ENCODE measurements around the gene THAP4.

THAP4 gene

DNA sequence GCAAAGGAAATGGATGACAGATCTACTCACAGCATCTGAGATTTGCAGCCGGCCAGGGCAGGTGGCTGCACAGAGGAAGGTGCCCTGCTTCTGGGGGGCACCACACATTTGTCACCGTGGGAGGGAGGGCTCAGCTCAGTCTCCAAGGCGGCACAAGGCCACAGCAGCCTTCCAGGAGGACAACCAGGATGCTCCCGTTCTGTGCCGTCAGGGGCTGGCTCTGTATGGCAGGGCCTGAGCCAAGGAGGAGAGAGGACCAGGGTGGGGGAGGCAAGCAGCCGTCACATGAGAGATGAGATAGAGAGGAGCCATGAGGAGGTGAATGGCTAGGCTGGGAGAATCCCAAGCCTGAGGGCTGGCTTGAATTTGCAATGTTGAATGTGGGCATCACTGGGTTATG is 83.0 kb downstream of the THAP4 start:
- no peaks in the 10 kb centered on the region for H3K4me1 ChIP-seq (ENCODE audit: control insufficient read depth, low read depth, low read length)
- H3K9ac ChIP-seq (ENCODE audit: low read length): no peak overlapping the region
- H3K4me3 ChIP-seq (ENCODE audit: low read length): no peak overlapping the region
- no peaks in the 10 kb centered on the region for H3K36me3 ChIP-seq (ENCODE audit: control insufficient read depth, low read depth, low read length)
- H3K27me3 ChIP-seq (ENCODE audit: control insufficient read depth, insufficient read depth, low read length): peaks cover 6% of the 10 kb centered on the region
- no peaks in the 10 kb centered on the region for H3K9me3 ChIP-seq (ENCODE audit: control insufficient read depth, low read depth, low read length)
- H3K27ac ChIP-seq (ENCODE audit: low read length): no peak overlapping the region

DNA sequence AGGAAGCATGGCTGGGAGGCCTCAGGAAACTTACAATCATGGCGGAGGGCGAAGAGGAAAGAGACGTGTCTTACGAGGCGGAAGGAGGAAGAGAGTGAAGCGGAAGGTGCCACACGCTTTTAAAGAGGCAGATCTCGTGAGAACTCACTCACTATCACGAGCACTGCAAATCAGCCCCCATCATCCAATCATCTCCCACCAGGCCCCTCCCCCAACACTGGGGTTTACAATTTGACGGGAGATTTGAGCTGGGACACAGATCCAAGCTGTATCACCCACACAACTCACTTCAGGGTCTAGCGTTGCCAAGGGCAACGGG is 83.5 kb downstream of the THAP4 start:
- no peak overlapping the region for H3K4me3 ChIP-seq (ENCODE audit: low read length)
- H3K9me3 ChIP-seq (ENCODE audit: control insufficient read depth, low read depth, low read length): no peaks in the 10 kb centered on the region
- H3K36me3 ChIP-seq (ENCODE audit: control insufficient read depth, low read depth, low read length): no peaks in the 10 kb centered on the region
- H3K27me3 ChIP-seq (ENCODE audit: control insufficient read depth, insufficient read depth, low read length): peaks cover 6% of the 10 kb centered on the region
- H3K4me1 ChIP-seq (ENCODE audit: control insufficient read depth, low read depth, low read length): no peaks in the 10 kb centered on the region
- no peak overlapping the region for H3K27ac ChIP-seq (ENCODE audit: low read length)
- no peak overlapping the region for H3K9ac ChIP-seq (ENCODE audit: low read length)

DNA sequence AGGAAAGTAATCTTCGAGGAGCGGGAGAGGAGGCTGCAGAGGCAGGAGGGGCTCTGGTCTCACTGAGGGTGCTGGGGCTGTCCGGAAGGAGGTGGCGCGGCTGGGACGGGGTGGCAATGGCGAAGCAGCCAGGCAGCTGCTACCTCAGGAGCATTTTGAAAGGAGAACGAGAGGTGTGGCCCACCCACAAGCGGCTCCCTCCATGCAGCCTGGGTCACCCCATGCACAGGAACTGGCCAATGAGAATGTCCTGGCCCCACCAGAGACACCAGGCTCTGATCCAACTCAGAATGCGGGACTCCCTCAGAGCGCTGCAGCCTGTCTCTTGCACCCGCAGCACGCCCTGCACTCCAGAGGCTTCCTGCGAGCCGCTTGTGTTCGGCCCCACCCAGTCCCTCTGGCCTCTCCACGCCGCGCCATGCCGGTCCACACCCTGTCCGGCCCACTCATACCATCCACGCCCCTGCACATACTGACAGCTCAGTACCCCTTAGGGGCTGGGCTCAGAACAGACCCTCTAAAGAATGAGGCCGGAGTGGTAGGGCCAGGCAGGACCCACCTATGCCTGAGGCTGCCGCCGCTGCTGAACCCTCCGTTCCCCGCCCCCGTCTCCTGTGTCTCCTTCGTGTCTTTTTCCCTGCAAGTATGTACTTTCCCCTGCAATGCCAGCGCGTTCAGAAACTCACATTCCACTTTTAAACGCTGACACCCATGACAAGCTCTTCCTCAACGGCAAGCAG is 84.8 kb downstream of the THAP4 start:
- H3K9me3 ChIP-seq (ENCODE audit: control insufficient read depth, low read depth, low read length): no peaks in the 10 kb centered on the region
- no peaks in the 10 kb centered on the region for H3K36me3 ChIP-seq (ENCODE audit: control insufficient read depth, low read depth, low read length)
- no peak overlapping the region for H3K4me3 ChIP-seq (ENCODE audit: low read length)
- no peak overlapping the region for H3K9ac ChIP-seq (ENCODE audit: low read length)
- H3K27ac ChIP-seq (ENCODE audit: low read length): no peak overlapping the region
- H3K27me3 ChIP-seq (ENCODE audit: control insufficient read depth, insufficient read depth, low read length): no peaks in the 10 kb centered on the region
- no peaks in the 10 kb centered on the region for H3K4me1 ChIP-seq (ENCODE audit: control insufficient read depth, low read depth, low read length)

DNA sequence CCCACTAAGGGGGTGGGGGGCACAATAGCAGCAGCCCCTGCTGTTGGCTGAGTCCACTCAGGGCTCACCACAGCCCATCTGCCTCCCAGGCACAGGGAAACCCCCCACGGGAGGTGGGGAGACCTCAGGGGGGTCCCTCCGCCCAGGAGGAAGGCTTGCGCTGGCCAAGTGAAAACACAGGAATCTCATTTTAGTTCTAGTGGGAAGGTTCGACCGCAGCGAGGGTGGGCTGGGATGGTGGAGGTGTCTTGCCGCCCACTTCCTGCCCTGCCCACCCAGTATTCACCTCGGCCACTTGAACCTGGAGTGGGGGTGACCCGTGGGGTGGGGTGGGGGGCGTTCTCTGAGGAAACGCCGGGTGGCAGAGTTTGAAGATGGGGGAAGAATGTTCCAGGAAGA is 85.4 kb downstream of the THAP4 start:
- H3K4me1 ChIP-seq (ENCODE audit: control insufficient read depth, low read depth, low read length): peaks cover 5% of the 10 kb centered on the region
- H3K27ac ChIP-seq (ENCODE audit: low read length): no peak overlapping the region
- H3K9me3 ChIP-seq (ENCODE audit: control insufficient read depth, low read depth, low read length): no peaks in the 10 kb centered on the region
- H3K4me3 ChIP-seq (ENCODE audit: low read length): no peak overlapping the region
- no peak overlapping the region for H3K9ac ChIP-seq (ENCODE audit: low read length)
- no peaks in the 10 kb centered on the region for H3K36me3 ChIP-seq (ENCODE audit: control insufficient read depth, low read depth, low read length)
- no peaks in the 10 kb centered on the region for H3K27me3 ChIP-seq (ENCODE audit: control insufficient read depth, insufficient read depth, low read length)

DNA sequence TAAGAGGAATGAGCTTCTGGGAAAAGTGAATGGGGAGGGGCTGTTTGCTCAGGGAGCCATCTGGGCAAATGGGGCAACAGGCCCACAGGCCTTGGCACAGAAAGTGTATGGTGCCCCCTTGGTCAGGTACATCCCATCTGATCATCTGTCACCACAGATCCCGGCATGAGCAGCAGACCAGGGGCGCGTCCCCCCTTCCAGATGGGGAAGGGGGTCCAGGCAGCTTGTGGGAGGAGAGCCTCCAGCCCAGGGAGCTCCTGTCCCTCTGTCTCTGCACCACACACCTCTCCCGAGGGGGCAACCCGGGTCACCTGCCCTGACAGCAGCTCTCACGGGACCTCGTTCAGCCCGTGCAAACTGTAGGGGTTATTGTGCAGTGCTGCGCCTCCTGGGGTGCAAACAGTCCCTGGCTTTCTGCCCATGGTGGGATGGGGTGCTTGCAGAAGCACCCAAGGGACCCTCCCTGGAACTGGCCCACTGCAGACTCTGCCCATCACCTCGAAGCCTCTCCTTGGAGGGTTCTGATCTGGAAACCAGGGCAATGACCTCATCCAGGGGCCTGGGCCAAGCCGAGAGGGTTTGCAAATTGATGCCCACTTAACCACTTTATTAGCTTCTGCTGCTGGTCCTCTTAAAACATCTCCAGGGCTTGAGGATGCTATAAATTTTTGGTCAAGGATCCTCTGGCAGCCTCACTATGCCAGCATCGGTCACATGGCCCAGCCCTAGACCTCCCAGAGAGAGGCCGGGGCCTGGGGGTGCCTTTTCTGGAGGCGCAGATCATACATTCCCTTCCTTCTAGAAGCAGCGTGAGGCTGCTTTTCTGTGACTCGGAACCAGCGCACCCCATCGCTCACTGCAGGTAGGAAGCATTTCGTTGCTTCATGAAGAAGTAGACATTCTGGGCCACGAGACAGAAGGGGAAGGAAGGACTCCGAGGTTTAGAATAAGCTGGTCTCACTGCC is 86.1 kb downstream of the THAP4 start:
- H3K27ac ChIP-seq (ENCODE audit: low read length): no peak overlapping the region
- peaks cover 5% of the 10 kb centered on the region for H3K4me1 ChIP-seq (ENCODE audit: control insufficient read depth, low read depth, low read length)
- no peaks in the 10 kb centered on the region for H3K9me3 ChIP-seq (ENCODE audit: control insufficient read depth, low read depth, low read length)
- no peak overlapping the region for H3K9ac ChIP-seq (ENCODE audit: low read length)
- H3K4me3 ChIP-seq (ENCODE audit: low read length): no peak overlapping the region
- H3K27me3 ChIP-seq (ENCODE audit: control insufficient read depth, insufficient read depth, low read length): no peaks in the 10 kb centered on the region
- no peaks in the 10 kb centered on the region for H3K36me3 ChIP-seq (ENCODE audit: control insufficient read depth, low read depth, low read length)

DNA sequence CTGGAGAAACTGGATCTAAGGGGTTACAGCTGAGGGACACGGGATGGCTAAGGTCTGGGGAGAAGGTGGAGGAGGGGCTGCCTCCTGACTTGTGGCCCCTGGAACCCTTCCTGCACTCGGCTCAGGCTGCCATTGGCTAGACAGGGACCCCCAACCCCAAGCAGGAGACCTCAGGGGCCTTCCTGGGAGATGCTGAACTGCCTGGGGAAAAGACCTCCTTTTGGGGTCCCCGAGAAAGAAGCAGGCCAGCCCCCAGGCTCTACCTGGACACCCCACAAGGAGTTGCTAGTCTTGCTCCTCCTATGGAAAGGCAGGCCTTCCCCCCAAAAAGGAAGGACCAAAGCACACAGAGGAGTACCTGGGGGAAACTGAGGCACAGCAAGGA is 88.5 kb downstream of the THAP4 start:
- Histone ChIP-seq H3K27ac (ENCODE audit: low read length) (no peak overlapping the region), H3K4me3 (ENCODE audit: low read length) (no peak overlapping the region), H3K36me3 (ENCODE audit: control insufficient read depth, low read depth, low read length) (no peaks in the 10 kb centered on the region), H3K9ac (ENCODE audit: low read length) (no peak overlapping the region), H3K4me1 (ENCODE audit: control insufficient read depth, low read depth, low read length) (peaks cover 5% of the 10 kb centered on the region), H3K27me3 (ENCODE audit: control insufficient read depth, insufficient read depth, low read length) (no peaks in the 10 kb centered on the region), H3K9me3 (ENCODE audit: control insufficient read depth, low read depth, low read length) (no peaks in the 10 kb centered on the region)

DNA sequence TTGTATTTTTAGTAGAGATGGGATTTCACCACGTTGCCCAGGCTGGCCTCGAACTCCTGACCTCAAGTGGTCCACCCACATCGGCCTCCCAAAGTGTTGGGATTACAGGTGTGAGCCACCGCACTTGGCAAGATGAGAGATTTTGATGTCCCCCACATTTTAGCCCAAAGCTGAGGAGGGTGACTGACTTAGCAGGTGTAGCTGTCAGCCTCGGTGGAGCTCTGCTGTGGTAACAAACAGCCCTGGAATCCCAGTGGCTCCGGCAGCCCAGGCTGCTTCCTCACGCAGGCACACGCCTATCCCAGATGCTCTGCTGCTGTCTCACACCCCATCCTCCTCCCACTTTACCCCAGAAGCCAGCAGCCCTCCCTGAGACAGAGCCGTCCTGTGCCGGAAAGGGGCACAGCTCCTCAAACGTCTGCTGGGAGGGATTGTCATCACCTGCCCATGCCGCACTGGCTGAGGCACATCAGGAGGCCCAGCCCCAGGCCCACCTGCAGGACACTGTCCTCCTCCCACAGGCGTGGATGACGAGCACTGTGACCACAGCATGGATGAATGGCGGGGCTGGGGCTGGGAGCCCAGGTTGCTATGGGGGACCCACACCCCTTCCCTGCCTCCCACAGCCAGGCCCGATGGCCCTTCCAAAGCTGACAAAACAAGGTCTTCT is 89.0 kb downstream of the THAP4 start:
- Histone ChIP-seq H3K9ac (ENCODE audit: low read length) (no peak overlapping the region), H3K9me3 (ENCODE audit: control insufficient read depth, low read depth, low read length) (no peaks in the 10 kb centered on the region), H3K36me3 (ENCODE audit: control insufficient read depth, low read depth, low read length) (no peaks in the 10 kb centered on the region), H3K4me1 (ENCODE audit: control insufficient read depth, low read depth, low read length) (peaks cover 5% of the 10 kb centered on the region), H3K27me3 (ENCODE audit: control insufficient read depth, insufficient read depth, low read length) (peaks cover 5% of the 10 kb centered on the region), H3K4me3 (ENCODE audit: low read length) (no peak overlapping the region), H3K27ac (ENCODE audit: low read length) (no peak overlapping the region)

DNA sequence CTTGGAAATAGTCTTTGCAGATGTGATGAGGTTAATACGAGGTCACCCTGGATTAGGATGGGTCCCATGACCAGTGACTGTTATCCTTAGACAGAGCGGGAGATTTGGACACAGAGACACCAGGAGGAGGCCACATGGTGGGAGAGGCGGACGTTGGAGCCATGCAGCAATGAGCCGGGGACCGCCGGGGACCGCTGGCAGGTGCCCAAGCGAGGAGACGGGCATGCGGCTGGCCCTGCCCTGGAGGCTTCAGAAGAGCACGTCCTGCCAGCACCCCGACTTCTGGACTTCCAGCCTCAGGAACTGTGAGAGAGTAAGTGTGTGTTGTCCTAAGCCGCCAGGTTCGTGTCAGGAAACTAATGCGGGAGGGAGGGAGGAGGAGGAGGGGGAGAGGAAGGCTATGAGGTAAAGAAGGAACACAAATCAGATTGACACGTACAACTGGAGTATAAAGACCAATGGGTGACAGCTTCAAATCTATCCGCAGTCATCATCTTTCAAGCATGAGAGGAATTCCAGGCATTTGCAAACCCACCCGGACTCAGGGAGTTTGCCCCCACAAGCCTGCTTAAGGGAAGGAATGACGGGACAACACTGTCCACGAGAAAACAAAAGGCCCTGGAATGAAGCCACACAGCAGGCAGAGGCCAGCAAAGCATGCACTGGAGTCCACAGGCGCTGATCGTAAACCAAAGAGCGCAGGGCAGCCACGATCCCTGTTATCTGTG is 90.0 kb downstream of the THAP4 start:
- Histone ChIP-seq H3K4me1 (ENCODE audit: control insufficient read depth, low read depth, low read length) (peaks cover 5% of the 10 kb centered on the region), H3K9ac (ENCODE audit: low read length) (no peak overlapping the region), H3K9me3 (ENCODE audit: control insufficient read depth, low read depth, low read length) (no peaks in the 10 kb centered on the region), H3K4me3 (ENCODE audit: low read length) (no peak overlapping the region), H3K36me3 (ENCODE audit: control insufficient read depth, low read depth, low read length) (no peaks in the 10 kb centered on the region), H3K27ac (ENCODE audit: low read length) (no peak overlapping the region), H3K27me3 (ENCODE audit: control insufficient read depth, insufficient read depth, low read length) (peaks cover 15% of the 10 kb centered on the region)

DNA sequence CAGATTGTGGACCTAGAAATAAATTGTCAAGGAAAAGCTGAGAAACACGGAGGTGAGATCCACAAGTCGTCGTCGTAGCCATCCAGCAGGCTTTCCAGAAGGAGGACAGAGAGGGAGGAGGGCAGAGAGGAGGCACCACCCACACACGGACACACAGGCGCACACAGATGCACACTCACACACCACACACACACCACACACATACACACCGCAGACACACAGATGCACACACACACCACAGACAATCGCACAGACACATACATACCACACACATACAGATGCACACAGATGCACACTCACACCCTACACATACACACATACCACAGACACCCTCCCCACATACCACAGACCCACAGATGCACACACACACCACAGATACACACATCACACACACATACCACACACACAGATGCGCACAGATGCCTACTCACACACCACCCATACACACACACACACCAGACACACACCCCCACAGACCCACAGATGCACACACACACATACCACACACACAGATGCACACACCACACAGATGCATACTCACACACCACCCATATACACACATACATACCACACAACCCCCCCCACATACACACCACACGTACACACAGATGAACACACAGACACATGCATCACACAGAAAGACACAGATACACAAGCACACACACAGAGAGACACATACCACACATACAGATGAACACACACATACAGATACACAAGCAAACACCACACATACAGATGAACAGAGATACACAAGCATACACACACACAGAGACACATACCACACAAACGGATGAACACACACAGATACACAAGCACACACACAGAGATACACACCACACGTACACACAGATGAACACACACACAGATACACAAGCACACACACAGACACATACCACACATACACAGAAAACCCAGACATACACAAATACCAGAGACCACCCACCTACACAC is 91.2 kb downstream of the THAP4 start:
- no peak overlapping the region for H3K27ac ChIP-seq (ENCODE audit: low read length)
- no peak overlapping the region for H3K4me3 ChIP-seq (ENCODE audit: low read length)
- peaks cover 23% of the 10 kb centered on the region for H3K27me3 ChIP-seq (ENCODE audit: control insufficient read depth, insufficient read depth, low read length)
- H3K9me3 ChIP-seq (ENCODE audit: control insufficient read depth, low read depth, low read length): no peaks in the 10 kb centered on the region
- no peaks in the 10 kb centered on the region for H3K36me3 ChIP-seq (ENCODE audit: control insufficient read depth, low read depth, low read length)
- H3K4me1 ChIP-seq (ENCODE audit: control insufficient read depth, low read depth, low read length): peaks cover 5% of the 10 kb centered on the region
- H3K9ac ChIP-seq (ENCODE audit: low read length): no peak overlapping the region

DNA sequence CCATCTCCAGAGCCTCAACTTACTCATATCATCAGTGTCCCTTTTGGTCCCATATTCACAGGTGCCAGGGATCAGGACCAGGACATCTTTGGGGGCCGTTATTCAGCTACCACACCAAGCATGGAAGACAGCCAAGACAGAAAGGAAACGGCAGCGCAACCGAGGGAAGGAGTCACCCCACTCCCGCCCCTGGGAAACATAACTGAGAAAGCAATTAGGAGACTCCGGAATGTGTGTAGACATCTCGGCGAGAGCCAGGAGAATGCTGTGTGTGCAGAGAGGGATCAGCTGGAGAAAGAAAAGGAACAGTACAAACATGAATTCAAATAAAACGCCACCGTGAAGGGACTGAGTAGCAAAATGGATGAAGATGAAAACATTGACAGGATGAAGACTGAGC is 91.9 kb downstream of the THAP4 start:
- Histone ChIP-seq H3K27ac (ENCODE audit: low read length) (no peak overlapping the region), H3K36me3 (ENCODE audit: control insufficient read depth, low read depth, low read length) (no peaks in the 10 kb centered on the region), H3K4me1 (ENCODE audit: control insufficient read depth, low read depth, low read length) (peaks cover 5% of the 10 kb centered on the region), H3K9me3 (ENCODE audit: control insufficient read depth, low read depth, low read length) (no peaks in the 10 kb centered on the region), H3K9ac (ENCODE audit: low read length) (no peak overlapping the region), H3K4me3 (ENCODE audit: low read length) (no peak overlapping the region), H3K27me3 (ENCODE audit: control insufficient read depth, insufficient read depth, low read length) (peaks cover 30% of the 10 kb centered on the region)
